NCI-H748 treated with DMSO at 0.1 percent for 48 hours (cell line): ENCODE results near the gene CEP55.
"Not testable (repeated sequence)": the region's sequence is repeated elsewhere in the genome, so short reads cannot be mapped to it uniquely, and the experiment has no call there.

Source experiments
- DNase-seq: peaks from one replicate; lab custom pipeline; 2025; lab: John Stamatoyannopoulos, UW

The CEP55 gene

GRCh38 chr10:93513091-93513490 is 16.7 kb downstream of the CEP55 start:
- no peak for DNase-seq

- no peak for DNase-seq
These were observed 18.1 kb downstream of the CEP55 start for GRCh38 chr10:93514521-93514920.

GRCh38 chr10:93515071-93516005 is 18.9 kb downstream of the CEP55 start:
- no peak for DNase-seq

- no peak for DNase-seq
These were observed 19.6 kb downstream of the CEP55 start for GRCh38 chr10:93516006-93516380.

- no peak for DNase-seq
These were observed 22.1 kb downstream of the CEP55 start for GRCh38 chr10:93518531-93518930.

- no peak for DNase-seq
These were observed 38.9 kb downstream of the CEP55 start for GRCh38 chr10:93535293-93535692.

GRCh38 chr10:93540871-93541270 is 44.5 kb downstream of the CEP55 start:
- not testable (repeated sequence) for DNase-seq

- DNase-seq = no peak
These were observed 45.3 kb downstream of the CEP55 start for GRCh38 chr10:93541402-93542357.

- peak; percentile 36 for DNase-seq
These were observed 46.0 kb downstream of the CEP55 start for GRCh38 chr10:93542358-93542791.

GRCh38 chr10:93546995-93547394 is 50.6 kb downstream of the CEP55 start:
- not testable (repeated sequence) for DNase-seq

- no peak for DNase-seq
These were observed 51.1 kb downstream of the CEP55 start for GRCh38 chr10:93547522-93547921.

GRCh38 chr10:93548376-93549071 is 52.1 kb downstream of the CEP55 start:
- DNase-seq = no peak

- no peak for DNase-seq
These were observed 54.2 kb downstream of the CEP55 start for GRCh38 chr10:93550606-93551005.

- DNase-seq = no peak
These were observed 56.4 kb downstream of the CEP55 start for GRCh38 chr10:93552780-93553179.

GRCh38 chr10:93553482-93554315 is 57.3 kb downstream of the CEP55 start:
- DNase-seq = no peak

- no peak for DNase-seq
These were observed 57.9 kb downstream of the CEP55 start for GRCh38 chr10:93554316-93554663.

GRCh38 chr10:93554760-93555432 is 58.5 kb downstream of the CEP55 start:
- DNase-seq = peak; percentile 38

GRCh38 chr10:93559490-93559889 is 63.1 kb downstream of the CEP55 start:
- DNase-seq = no peak

GRCh38 chr10:93560541-93560940 is 64.1 kb downstream of the CEP55 start:
- DNase-seq = no peak

- no peak for DNase-seq
These were observed 69.0 kb downstream of the CEP55 start for GRCh38 chr10:93565446-93565845.
